IPS DF 4.7 (cell line): ENCODE measurements around the gene NUP107.

Source experiments
- DNase-seq: peaks from one replicate; pipeline ENCODE4 v3.0.0-alpha.2; 2013; ENCODE audit warnings: low spot score; ENCODE audit errors: extremely low read depth

Gene NUP107

DNA sequence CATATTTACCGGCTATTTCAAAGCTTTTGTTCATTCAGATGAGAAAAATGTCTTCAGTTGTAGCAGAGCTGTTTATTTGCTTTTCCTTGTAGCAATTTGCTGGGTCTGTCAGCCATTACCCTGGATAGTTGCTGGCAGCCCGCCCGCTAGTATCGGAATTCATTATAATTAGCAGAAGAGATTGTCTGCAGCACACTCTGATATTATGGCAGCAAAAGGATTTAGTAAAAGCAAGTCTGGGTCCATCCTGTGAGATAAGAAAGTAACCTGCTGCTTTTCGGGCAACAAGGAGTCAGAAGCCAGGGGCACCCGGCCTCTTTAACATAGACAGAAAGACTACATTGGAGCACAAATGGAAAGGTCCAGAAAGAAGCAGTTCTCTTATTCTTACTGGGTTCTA, 53.1 kb downstream of the NUP107 start:
- no peak for DNase-seq

- no peak for DNase-seq
Measured at GRCh38 chr12:68743356-68743755, 56.6 kb downstream of the NUP107 start.

- DNase-seq: no peak
Measured at GRCh38 chr12:68745376-68745903, 58.7 kb downstream of the NUP107 start.

GRCh38 chr12:68745904-68746571, 59.3 kb downstream of the NUP107 start, which contains the start of gene SLC35E3:
TSS of gene SLC35E3 (plus strand) at chr12:68746176. CDS start at chr12:68746378, 202 bp downstream.
- peak; percentile 84 for DNase-seq

DNA sequence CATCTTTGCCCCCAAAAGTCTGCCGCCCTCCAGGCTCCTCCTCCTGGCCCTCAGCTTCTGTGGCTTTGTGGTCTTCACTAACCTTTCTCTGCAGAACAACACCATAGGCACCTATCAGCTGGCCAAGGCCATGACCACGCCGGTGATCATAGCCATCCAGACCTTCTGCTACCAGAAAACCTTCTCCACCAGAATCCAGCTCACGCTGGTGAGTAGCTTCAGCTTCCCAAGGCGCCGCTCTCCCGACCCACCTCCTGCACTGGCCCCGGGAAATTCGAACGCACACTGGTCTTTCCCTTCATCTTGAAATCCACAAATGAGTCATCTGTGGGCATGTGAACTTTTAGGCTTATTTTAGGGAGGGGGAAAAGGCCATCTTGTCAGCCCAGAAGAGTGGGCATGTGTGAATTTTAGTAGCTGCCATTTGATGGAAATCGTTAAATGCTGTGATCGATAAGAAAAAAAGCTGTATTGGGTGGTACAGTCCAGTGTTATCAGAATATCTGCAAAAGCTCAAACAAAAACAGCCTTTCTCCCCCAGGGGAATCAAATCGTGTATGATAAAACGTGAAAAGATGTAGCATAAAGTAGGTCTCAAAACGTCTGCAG, 59.9 kb downstream of the NUP107 start:
- no peak for DNase-seq

DNA sequence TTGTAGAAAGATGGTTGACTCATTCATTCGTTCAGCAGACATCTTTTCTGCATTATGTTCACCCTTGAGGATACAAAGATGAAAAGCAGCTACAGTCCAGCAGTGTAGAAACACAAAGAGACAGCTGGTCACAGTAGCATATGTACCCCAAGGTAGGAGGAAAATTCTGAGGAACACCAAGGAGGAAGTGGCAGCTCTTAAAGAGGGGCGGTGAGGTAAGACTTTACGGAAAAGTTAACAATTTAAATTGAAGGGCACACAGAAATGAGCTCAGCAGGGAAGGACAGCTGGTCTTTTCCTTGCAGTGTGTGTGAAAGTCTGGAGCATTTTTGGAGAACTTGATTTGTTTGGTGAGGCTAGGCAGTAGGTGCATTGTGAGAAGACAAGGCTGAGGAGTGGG, 62.7 kb downstream of the NUP107 start:
- DNase-seq: no peak

DNA sequence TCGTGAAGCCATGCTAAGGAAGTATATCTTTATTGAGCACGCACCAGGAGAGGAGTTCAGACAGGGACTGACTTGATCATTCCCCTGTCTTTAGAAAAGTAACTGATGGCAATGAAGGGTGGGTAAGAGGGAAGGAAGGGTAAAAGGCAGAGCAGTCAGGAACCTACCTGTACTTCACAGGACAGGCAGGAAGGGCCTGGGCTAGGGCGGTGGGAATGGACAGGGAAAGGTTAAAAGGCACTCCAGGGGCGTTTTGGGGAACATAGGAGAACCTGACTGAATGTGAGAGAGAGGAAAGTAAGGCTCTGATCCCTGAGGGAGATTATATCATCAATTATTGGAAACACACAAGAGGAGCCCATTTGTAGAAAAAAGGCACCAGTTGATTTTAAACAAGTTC, 63.1 kb downstream of the NUP107 start:
- no peak for DNase-seq

DNA sequence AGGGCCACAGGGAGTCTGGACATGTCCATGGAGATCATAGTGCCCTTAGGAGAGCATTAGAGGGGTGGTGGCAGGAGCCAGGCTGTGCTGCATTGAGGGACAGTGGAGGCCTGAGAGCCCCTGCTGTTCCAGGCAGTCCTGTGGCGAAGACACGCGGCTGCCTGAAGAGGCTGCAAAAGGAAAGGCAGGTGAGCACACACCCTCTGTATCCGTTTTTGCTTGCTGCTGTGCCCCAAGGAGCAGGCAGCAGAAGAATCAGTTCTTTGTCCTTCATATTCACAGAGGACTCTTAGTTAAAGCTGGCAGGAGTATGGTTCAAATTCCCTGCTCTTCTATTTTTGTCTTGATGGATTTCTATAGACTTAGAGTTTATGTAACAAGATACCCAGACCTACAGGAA, 63.7 kb downstream of the NUP107 start:
- DNase-seq: no peak

DNA sequence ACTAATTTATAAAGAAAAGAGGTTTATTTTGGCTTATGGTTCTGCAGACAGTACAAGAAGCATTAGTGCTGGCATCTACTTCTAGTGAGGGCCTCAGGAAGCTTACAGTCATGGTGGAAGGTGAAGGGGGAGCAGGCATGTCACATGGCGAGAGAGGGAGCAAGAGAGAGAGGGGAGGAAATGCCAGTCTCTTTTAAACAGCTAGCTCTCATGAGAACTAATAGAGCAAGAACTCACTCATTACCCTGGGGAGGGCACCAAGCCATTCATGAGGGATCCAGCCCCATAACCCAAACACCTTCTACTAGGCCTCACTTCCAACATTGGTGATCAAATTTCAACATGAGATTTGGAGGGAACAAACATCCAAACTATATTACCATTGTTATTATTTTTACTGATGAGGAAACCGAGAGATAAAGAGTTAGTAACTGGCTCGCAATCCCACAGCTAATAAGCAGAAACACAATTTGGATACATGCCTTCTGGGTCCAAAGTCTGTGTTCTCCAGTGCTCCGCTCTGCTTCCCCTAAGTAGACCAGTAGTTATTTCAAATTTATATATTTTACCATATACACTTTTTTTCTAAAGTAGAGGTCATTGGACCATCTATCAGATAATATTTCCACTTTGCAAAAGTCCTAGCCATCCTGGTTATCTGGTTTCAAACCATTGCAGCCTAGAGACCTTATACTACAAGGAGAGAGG, 68.9 kb downstream of the NUP107 start:
- DNase-seq: no peak

DNA sequence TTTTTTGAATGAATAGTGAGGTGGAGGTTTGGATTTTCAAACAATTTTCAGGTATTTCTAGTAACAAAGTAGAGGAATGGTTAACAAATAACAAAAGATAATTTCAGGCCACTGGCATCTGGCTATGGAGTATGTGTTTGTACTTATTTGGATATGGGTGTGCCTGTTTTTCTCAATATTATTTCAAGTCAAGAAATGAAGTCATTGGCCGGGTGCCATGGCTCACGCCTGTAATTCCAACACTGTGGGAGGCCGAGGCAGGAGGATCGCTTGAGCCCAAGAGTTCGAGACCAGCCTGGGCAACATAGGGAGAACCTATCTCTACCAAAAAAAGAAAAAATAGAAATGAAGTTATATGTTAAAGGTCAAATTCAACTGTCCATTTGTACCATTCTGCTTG, 73.1 kb downstream of the NUP107 start:
- no peak for DNase-seq

DNA sequence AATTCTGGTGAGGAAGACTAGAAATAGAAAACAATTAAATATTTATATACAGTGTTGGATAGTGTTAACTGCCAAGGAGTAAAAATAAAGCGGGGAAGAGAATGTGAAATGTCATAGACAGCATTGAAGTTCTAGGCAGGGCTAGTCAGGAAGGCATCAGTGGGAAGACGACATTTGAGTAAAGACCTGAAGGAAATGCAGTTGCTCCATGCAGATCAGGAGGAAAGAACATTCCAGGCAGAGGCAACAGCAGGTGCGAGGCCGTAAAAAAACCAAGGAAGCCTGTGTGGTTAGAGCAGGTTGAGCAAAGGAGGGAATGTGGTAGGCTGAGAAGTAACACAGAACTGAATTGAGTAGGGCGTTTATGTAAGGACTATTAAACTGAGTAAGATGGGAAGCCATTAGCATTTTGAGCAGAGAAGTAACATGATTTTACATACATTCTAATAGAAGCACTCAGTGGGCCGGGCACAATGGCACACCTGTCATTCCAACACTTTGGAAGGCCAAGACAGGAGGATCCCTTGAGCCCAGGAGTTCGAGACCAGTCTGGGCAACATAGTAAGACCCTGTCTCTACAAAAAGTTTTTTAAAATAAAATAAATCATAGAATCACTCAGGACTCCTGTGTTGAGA, 74.1 kb downstream of the NUP107 start:
- no peak for DNase-seq

DNA sequence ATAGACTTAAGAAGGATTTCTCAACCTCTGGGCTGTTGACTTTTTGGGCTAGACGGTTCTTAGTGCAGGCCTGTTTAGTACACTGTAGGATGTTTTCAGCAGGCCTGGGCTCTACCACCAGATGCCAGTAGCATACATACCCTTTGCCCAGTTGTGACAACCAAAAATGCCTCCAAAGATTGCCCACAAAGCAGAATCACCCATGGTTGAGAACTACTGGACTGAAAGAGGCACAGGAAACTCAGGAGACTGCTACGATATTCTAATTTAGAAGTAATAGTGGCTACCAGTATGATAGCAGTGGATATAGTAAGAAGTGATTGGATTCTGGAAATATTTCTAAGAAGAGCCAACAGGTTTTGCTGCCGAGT, 74.6 kb downstream of the NUP107 start:
- no peak for DNase-seq

- DNase-seq: no peak
Measured at GRCh38 chr12:68761901-68762630, 75.3 kb downstream of the NUP107 start.

DNA sequence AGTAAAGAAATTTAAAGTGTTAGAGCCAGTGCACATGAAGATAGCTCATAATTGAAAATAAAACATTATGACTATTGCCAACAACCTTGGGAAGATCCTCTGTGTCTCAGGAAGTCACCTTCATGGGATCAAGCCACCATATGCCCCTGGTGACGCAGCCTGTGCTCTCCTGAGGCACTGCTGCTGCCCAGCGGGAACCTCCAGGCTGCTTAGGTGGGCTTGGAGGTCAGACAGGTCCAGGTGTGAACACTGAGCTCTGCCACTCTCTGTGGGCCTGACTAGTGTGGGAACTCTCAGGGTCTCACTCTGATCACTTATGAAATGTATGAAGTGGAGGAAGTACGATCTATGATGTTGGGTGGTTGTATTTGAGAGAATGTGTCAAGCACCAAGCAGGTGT, 75.9 kb downstream of the NUP107 start:
- DNase-seq: no peak

GRCh38 chr12:68765696-68766095, 78.9 kb downstream of the NUP107 start:
- no peak for DNase-seq

DNA sequence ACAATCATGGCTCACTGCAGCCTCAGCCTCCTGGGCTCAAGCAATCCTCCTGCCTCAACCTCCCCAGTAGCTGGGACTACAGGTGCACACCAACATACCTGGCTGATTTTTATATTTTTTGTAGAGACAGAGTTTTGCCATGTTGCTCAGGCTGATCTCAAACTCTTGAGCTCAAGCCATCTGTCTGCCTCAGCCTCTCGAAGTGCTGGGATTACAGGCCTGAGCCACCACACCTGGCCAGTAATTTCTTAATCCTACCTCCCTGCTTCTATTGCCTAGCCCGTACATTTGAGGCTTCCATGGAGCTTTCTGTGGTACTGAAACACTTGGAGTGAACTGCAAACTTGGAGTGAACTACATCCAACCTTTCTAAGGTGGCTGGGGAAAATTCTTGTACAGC, 79.9 kb downstream of the NUP107 start:
- no peak for DNase-seq

DNA sequence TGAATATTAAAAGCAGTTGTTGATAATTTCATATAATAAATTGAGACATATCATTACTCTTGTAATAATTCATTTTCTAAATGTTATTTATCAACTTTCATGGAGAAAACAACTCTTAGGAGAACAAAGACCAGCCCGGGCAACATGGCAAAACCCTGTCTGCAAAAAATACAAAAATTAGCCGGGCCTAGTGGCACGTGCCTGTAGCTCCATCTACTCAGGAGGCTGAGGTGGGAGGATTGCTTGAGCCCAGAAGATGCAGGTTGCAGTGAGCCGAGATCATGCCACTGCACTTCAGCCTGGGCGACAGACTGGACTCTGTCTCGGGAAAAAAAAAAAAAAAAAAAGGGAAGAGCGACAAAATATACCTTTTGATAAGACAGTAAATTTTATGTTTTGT, 80.4 kb downstream of the NUP107 start:
- DNase-seq: no peak

DNA sequence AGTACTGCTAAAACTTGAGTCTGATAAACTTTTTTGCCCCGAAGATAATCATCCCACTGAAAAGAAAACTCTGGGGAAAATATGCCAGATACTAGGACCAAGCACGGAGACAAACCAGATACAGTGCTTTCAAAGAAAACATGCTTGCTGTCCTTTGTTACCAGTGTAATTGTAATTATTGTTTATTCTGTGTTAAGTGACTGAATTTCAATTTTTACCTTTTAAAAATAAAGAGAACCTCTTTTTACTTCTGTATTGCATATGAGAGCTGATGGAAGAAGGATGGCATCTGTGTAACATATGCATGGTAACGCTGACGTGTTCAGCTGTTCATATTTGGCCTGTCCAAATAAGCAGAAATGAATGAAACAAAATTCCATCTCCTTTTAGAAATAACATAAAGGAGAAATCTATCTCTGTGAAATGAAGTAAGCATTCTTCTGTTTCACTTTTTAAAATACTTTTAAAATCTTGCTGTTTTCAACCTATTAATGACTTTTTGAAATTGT, 81.7 kb downstream of the NUP107 start:
- DNase-seq: no peak

- no peak for DNase-seq
Measured at GRCh38 chr12:68769941-68770340, 83.2 kb downstream of the NUP107 start.

DNA sequence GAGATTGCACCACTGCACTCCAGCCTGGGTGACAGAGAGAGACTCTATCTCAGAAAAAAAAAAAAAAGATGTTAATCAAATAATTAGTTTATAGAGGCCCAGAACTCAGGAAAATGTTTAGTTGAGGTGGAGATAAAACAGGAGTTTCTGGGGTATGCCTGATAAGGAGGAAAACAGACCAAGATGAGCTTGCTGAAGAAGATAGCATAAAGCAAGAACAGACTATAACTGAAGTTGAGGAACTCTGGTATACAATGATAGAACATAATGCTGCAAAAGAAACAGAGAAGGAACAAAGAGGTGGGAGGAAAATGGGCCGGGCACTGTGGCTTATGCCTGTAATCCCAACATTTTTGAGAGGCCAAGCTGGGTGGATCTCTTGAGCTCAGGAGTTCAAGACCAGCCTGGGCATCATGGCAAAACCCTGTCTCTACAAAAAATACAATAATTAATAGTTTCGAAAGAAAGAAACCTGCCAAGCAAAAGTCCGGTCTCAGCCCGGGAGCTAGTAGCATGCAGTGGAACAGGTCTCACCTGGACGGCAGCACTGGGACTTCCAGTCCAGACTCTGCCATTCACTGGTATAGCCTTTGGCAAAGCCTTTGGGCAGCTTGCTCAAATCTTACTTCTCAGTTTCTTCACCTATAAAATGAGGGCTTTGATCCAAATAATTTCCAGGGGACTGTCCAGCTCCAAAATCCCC, 84.6 kb downstream of the NUP107 start:
- DNase-seq: no peak

DNA sequence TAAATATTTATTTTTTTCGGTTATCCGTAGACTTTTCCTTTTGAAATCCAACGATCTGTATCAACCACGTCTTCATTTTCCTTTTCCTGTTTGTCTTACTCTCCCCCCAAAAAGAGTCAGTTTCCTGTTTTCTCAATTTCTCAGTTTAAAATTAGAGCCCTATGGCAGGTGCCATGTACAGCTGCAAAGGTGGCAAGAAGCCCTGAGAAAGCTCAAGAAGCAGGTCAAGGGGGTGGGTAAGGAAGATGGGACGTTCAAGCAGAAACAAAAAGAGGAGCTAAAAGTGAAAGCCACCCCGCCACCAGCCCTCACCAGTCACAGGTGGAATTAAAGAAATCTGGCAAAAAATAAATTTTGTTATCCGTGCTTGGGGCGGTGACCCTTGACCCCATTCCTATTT, 85.9 kb downstream of the NUP107 start:
- no peak for DNase-seq
